Posterior cingulate gyrus (tissue), 11 donors: ENCODE measurements around the gene VSX1.

Source experiments
- DNase-seq, 10 donors: peaks; one replicate each; pipeline versions ENCODE4 v3.0.0 to v3.0.0-alpha.2; 2020 to 2021; ENCODE audit warnings: mixed read lengths in 3 of 10
- intact Hi-C: fragments of 100-400 bp; cut with DNase I; formaldehyde crosslinking; loops from one replicate; pipeline ENCODE4 v1.15.1; 2023

The VSX1 gene

GRCh38 chr20:25088267-25088666 lies 6.3 kb upstream of the VSX1 start:
- DNase-seq, result no peak
- intact Hi-C loops, result no loop called here

- intact Hi-C loops, result no loop called here
- DNase-seq, result peak in 1 of 10 donors; percentile 31
These were observed 5.4 kb upstream of the VSX1 start for GRCh38 chr20:25087186-25087929.

- intact Hi-C loops, result no loop called here
- DNase-seq, result peak in 1 of 10 donors; percentile 59
These were observed 4.0 kb upstream of the VSX1 start for GRCh38 chr20:25085756-25086495.

GRCh38 chr20:25084626-25085187 lies 2.8 kb upstream of the VSX1 start:
- intact Hi-C loops, result no loop called here
- peak in 2 of 10 donors; percentile 59 to 69 for DNase-seq

- intact Hi-C loops, result no loop called here
These were observed 2.1 kb upstream of the VSX1 start for GRCh38 chr20:25083773-25084625.

GRCh38 chr20:25083141-25083772 lies 1.3 kb upstream of the VSX1 start:
- DNase-seq, result peak in 1 of 10 donors; percentile 64
- intact Hi-C loops, result no loop called here

More at GRCh38 chr20:25083773-25084625, 2.1 kb upstream of the VSX1 start:
- peak in 2 of 10 donors; percentile 59 to 62 for DNase-seq

GRCh38 chr20:25082498-25082873 lies 545 bp upstream of the VSX1 start:
- intact Hi-C loops, result no loop called here
- DNase-seq, result peak in 1 of 10 donors; percentile 11

- DNase-seq, result peak in 1 of 10 donors; percentile 62
- intact Hi-C loops, result no loop called here
These were observed 744 bp downstream of the VSX1 start for GRCh38 chr20:25081065-25081729.

- DNase-seq, result peak in 1 of 10 donors; percentile 32
- intact Hi-C loops, result loop anchor here (5.0 kb wide), 1 partner anchor 98 kb away; no protein-coding TSS in a partner anchor
These were observed 2.8 kb downstream of the VSX1 start for GRCh38 chr20:25079171-25079570.

- intact Hi-C loops, result loop anchor here (5.0 kb wide), 1 partner anchor 99 kb away; no protein-coding TSS in a partner anchor
- DNase-seq, result peak in 1 of 10 donors; percentile 14
These were observed 3.3 kb downstream of the VSX1 start for GRCh38 chr20:25078662-25079061.

- peak in 6 of 10 donors; percentile 37 to 90 (median 73) for DNase-seq
- intact Hi-C loops, result loop anchor here (5.0 kb wide), 1 partner anchor 100 kb away; no protein-coding TSS in a partner anchor
These were observed 4.3 kb downstream of the VSX1 start for GRCh38 chr20:25077610-25078169.

- intact Hi-C loops, result loop anchor here (5.0 kb wide), 1 partner anchor 100 kb away; no protein-coding TSS in a partner anchor
- peak in 2 of 10 donors; percentile 42 to 52 for DNase-seq
These were observed 5.0 kb downstream of the VSX1 start for GRCh38 chr20:25076731-25077609.

GRCh38 chr20:25076201-25076600 lies 5.7 kb downstream of the VSX1 start:
- intact Hi-C loops, result loop anchor here (5.0 kb wide), 1 partner anchor 101 kb away; no protein-coding TSS in a partner anchor
- DNase-seq, result peak in 2 of 10 donors; percentile 25 to 66

GRCh38 chr20:25073544-25073943 lies 8.4 kb downstream of the VSX1 start:
- intact Hi-C loops, result no loop called here
- peak in 1 of 10 donors; percentile 46 for DNase-seq

GRCh38 chr20:25072226-25072811 lies 9.6 kb downstream of the VSX1 start:
- intact Hi-C loops, result no loop called here

GRCh38 chr20:25071734-25072133 lies 10.2 kb downstream of the VSX1 start:
- intact Hi-C loops, result no loop called here
- DNase-seq, result peak in 1 of 10 donors; percentile 17

More at GRCh38 chr20:25072226-25072811, 9.6 kb downstream of the VSX1 start:
- peak in 1 of 10 donors; percentile 52 for DNase-seq

GRCh38 chr20:25070821-25071473 lies 11.0 kb downstream of the VSX1 start:
- DNase-seq, result peak in 1 of 10 donors; percentile 6
- intact Hi-C loops, result no loop called here
